ENCODE results near the gene TUBB8B.
"Not testable (repeated sequence)": the region's sequence is repeated elsewhere in the genome, so short reads cannot be mapped to it uniquely, and the experiment has no call there.

The TUBB8B gene

GRCh38 chr18:49176-49665 is at the start of gene TUBB8B:
TUBB8B (minus strand) TSS chr18:49615; CDS start chr18:49557, 58 bp downstream.
- H3K36me3 ChIP-seq (ENCODE audit: control insufficient read depth in 2 of 2, insufficient read depth in 1 of 2, low read length in 2 of 2); H3K9me3 ChIP-seq (ENCODE audit: control insufficient read depth, insufficient read depth, low read depth, low read length); H3K4me1 ChIP-seq (ENCODE audit: control insufficient read depth, insufficient read depth, low read length); POLR2A ChIA-PET; CTCF ChIA-PET; H3K27ac ChIP-seq (ENCODE audit: extremely low read depth, low read depth, low read length); H3K4me3 ChIP-seq (ENCODE audit: low read depth, low read length): not testable (repeated sequence)

GRCh38 chr18:97252-97914 is 48.0 kb upstream of the TUBB8B start:
- H3K4me1 ChIP-seq (ENCODE audit: control insufficient read depth, insufficient read depth, low read length); POLR2A ChIA-PET; H3K9me3 ChIP-seq (ENCODE audit: control insufficient read depth, insufficient read depth, low read depth, low read length); H3K36me3 ChIP-seq (ENCODE audit: control insufficient read depth in 2 of 2, insufficient read depth in 1 of 2, low read length in 2 of 2); H3K4me3 ChIP-seq (ENCODE audit: low read depth, low read length); H3K27ac ChIP-seq (ENCODE audit: extremely low read depth, low read depth, low read length): not testable (repeated sequence)
- CTCF ChIA-PET = interaction anchor here (0.7 to 0.8 kb wide), 2 partner anchors 123 to 490 kb away, joined by 3 read pairs; no protein-coding TSS in a partner anchor

GRCh38 chr18:96767-97131 is 47.3 kb upstream of the TUBB8B start:
- POLR2A ChIA-PET; CTCF ChIA-PET; H3K4me1 ChIP-seq (ENCODE audit: control insufficient read depth, insufficient read depth, low read length); H3K9me3 ChIP-seq (ENCODE audit: control insufficient read depth, insufficient read depth, low read depth, low read length); H3K27ac ChIP-seq (ENCODE audit: extremely low read depth, low read depth, low read length); H3K36me3 ChIP-seq (ENCODE audit: control insufficient read depth in 2 of 2, insufficient read depth in 1 of 2, low read length in 2 of 2); H3K4me3 ChIP-seq (ENCODE audit: low read depth, low read length): not testable (repeated sequence)

GRCh38 chr18:96101-96766 is 46.8 kb upstream of the TUBB8B start:
- H3K4me3 ChIP-seq (ENCODE audit: low read depth, low read length); H3K36me3 ChIP-seq (ENCODE audit: control insufficient read depth in 2 of 2, insufficient read depth in 1 of 2, low read length in 2 of 2); H3K9me3 ChIP-seq (ENCODE audit: control insufficient read depth, insufficient read depth, low read depth, low read length); H3K27ac ChIP-seq (ENCODE audit: extremely low read depth, low read depth, low read length); H3K4me1 ChIP-seq (ENCODE audit: control insufficient read depth, insufficient read depth, low read length); POLR2A ChIA-PET: not testable (repeated sequence)
- CTCF ChIA-PET = interaction anchor here (0.6 to 1.0 kb wide), 3 partner anchors 27 to 370 kb away, joined by 3 read pairs; no protein-coding TSS in a partner anchor

GRCh38 chr18:95580-95979 is 46.2 kb upstream of the TUBB8B start:
- CTCF ChIA-PET = interaction anchor here (0.6 to 1.0 kb wide), 3 partner anchors 26 to 370 kb away, joined by 3 read pairs; no protein-coding TSS in a partner anchor
- H3K36me3 ChIP-seq (ENCODE audit: control insufficient read depth in 2 of 2, insufficient read depth in 1 of 2, low read length in 2 of 2); POLR2A ChIA-PET; H3K9me3 ChIP-seq (ENCODE audit: control insufficient read depth, insufficient read depth, low read depth, low read length); H3K4me3 ChIP-seq (ENCODE audit: low read depth, low read length); H3K4me1 ChIP-seq (ENCODE audit: control insufficient read depth, insufficient read depth, low read length); H3K27ac ChIP-seq (ENCODE audit: extremely low read depth, low read depth, low read length): not testable (repeated sequence)

- H3K4me3 ChIP-seq (ENCODE audit: low read depth, low read length); H3K4me1 ChIP-seq (ENCODE audit: control insufficient read depth, insufficient read depth, low read length); H3K9me3 ChIP-seq (ENCODE audit: control insufficient read depth, insufficient read depth, low read depth, low read length); H3K36me3 ChIP-seq (ENCODE audit: control insufficient read depth in 2 of 2, insufficient read depth in 1 of 2, low read length in 2 of 2); POLR2A ChIA-PET; CTCF ChIA-PET; H3K27ac ChIP-seq (ENCODE audit: extremely low read depth, low read depth, low read length): not testable (repeated sequence)
These were observed 44.5 kb upstream of the TUBB8B start for GRCh38 chr18:93897-94408.

GRCh38 chr18:91561-91960 is 42.1 kb upstream of the TUBB8B start:
- H3K36me3 ChIP-seq (ENCODE audit: control insufficient read depth in 2 of 2, insufficient read depth in 1 of 2, low read length in 2 of 2); H3K4me1 ChIP-seq (ENCODE audit: control insufficient read depth, insufficient read depth, low read length); H3K27ac ChIP-seq (ENCODE audit: extremely low read depth, low read depth, low read length); POLR2A ChIA-PET; H3K4me3 ChIP-seq (ENCODE audit: low read depth, low read length); H3K9me3 ChIP-seq (ENCODE audit: control insufficient read depth, insufficient read depth, low read depth, low read length); CTCF ChIA-PET: not testable (repeated sequence)

- H3K27ac ChIP-seq (ENCODE audit: extremely low read depth, low read depth, low read length); H3K4me3 ChIP-seq (ENCODE audit: low read depth, low read length); H3K36me3 ChIP-seq (ENCODE audit: control insufficient read depth in 2 of 2, insufficient read depth in 1 of 2, low read length in 2 of 2); H3K9me3 ChIP-seq (ENCODE audit: control insufficient read depth, insufficient read depth, low read depth, low read length); H3K4me1 ChIP-seq (ENCODE audit: control insufficient read depth, insufficient read depth, low read length); CTCF ChIA-PET; POLR2A ChIA-PET: not testable (repeated sequence)
These were observed 41.2 kb upstream of the TUBB8B start for GRCh38 chr18:90396-91193.

- POLR2A ChIA-PET; H3K9me3 ChIP-seq (ENCODE audit: control insufficient read depth, insufficient read depth, low read depth, low read length); H3K4me3 ChIP-seq (ENCODE audit: low read depth, low read length); H3K36me3 ChIP-seq (ENCODE audit: control insufficient read depth in 2 of 2, insufficient read depth in 1 of 2, low read length in 2 of 2); H3K27ac ChIP-seq (ENCODE audit: extremely low read depth, low read depth, low read length); H3K4me1 ChIP-seq (ENCODE audit: control insufficient read depth, insufficient read depth, low read length); CTCF ChIA-PET: not testable (repeated sequence)
These were observed 39.7 kb upstream of the TUBB8B start for GRCh38 chr18:89124-89523.

- POLR2A ChIA-PET; H3K27ac ChIP-seq (ENCODE audit: extremely low read depth, low read depth, low read length); CTCF ChIA-PET; H3K36me3 ChIP-seq (ENCODE audit: control insufficient read depth in 2 of 2, insufficient read depth in 1 of 2, low read length in 2 of 2); H3K9me3 ChIP-seq (ENCODE audit: control insufficient read depth, insufficient read depth, low read depth, low read length); H3K4me3 ChIP-seq (ENCODE audit: low read depth, low read length); H3K4me1 ChIP-seq (ENCODE audit: control insufficient read depth, insufficient read depth, low read length): not testable (repeated sequence)
These were observed 35.4 kb upstream of the TUBB8B start for GRCh38 chr18:84801-85200.

Measured in HEK293 (cell line).